ENCODE measurements around the gene COMMD9. TPM values are rescaled to one million over a fixed set of nuclear protein-coding genes. Genes with fewer than 3 reads are reported as not detected.

COMMD9 gene
- total RNA-seq, 1 experiment from 2014 or later = 154 TPM

DNA sequence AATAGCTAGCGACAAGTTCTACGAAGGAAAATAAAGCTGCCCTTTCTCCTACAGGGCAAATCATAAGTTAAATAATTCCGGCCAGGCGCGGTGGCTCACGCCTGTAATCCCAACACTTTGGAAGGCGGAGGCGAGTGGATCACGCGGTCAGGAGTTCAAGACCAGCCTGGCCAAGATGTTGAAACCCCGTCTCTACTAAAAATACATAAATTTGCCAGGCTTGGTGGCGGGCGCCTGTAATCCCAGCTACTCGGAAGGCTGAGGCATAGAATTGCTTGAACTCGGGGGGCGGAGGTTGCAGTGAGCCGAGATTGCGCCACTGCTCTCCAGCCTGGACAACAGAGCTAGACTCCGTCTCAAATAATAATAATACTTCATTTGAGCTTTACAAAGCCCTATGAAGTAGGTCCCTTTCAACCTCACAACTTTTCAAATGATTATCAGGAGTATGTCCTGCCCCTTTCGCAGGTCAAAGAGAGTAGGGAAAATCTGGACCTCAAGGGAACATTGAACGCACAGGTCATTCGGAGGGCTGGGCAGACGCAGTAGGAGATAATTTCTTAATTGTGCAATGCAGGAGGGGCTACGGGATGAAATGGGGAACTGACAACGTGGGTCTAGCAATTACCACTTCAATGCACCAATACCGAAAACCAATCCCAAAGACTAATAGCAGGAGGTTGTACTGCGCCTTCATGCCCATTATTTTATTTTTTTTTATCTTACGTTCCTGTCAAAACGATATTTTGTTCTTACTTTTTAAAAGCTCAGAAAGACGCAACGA is 590 bp downstream of the COMMD9 start:
- no peak for TF ChIP-seq EZH2 (IDR thresholded peaks at IDR 0.05; ENCODE audit: borderline replicate concordance, low read depth, low read length, poor library complexity, severe bottlenecking)
- TF ChIP-seq, protein P1, sequence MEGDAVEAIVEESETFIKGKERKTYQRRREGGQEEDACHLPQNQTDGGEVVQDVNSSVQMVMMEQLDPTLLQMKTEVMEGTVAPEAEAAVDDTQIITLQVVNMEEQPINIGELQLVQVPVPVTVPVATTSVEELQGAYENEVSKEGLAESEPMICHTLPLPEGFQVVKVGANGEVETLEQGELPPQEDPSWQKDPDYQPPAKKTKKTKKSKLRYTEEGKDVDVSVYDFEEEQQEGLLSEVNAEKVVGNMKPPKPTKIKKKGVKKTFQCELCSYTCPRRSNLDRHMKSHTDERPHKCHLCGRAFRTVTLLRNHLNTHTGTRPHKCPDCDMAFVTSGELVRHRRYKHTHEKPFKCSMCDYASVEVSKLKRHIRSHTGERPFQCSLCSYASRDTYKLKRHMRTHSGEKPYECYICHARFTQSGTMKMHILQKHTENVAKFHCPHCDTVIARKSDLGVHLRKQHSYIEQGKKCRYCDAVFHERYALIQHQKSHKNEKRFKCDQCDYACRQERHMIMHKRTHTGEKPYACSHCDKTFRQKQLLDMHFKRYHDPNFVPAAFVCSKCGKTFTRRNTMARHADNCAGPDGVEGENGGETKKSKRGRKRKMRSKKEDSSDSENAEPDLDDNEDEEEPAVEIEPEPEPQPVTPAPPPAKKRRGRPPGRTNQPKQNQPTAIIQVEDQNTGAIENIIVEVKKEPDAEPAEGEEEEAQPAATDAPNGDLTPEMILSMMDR (conservative IDR thresholded peaks at IDR 0.05; ENCODE audit: low read depth, low read length) = no peak
- DNase-seq (ENCODE audit: low spot score) = no peak
- Histone ChIP-seq H3K27me3 (replicated peaks; ENCODE audit: insufficient read depth, low read depth, low read length, poor library complexity) (no peaks in the 10 kb centered on the region), H3K4me1 (ENCODE audit: insufficient read depth, low read length, poor library complexity, severe bottlenecking) (peaks cover 17% of the 10 kb centered on the region), H3K36me3 (ENCODE audit: insufficient read depth, low read length, poor library complexity, severe bottlenecking) (no peaks in the 10 kb centered on the region), H3K27ac (ENCODE audit: low read depth, low read length, poor library complexity, severe bottlenecking) (peak overlapping the region; percentile 39), H3K4me3 (ENCODE audit: low read depth, low read length, poor library complexity, severe bottlenecking) (peak overlapping the region; percentile 61), H3K9me3 (ENCODE audit: low read depth, low read length, poor library complexity, severe bottlenecking) (no peaks in the 10 kb centered on the region)
- ChIA-PET POLR2A (ENCODE audit: low non-redundant PET) (interaction anchor here (0.6 kb wide), 1 partner anchor 9 kb away, joined by 6 read pairs; no protein-coding TSS in a partner anchor), CTCF (interaction anchor here (0.6 to 0.7 kb wide), 3 partner anchors 12 to 1718 kb away, joined by 3 to 6 read pairs (median 3); no protein-coding TSS in a partner anchor)
- TSS peak; percentile 75 for BruUV-seq (replicated peaks)
- intact Hi-C loops (cut with micrococcal nuclease; ENCODE audit: unreplicated experiment) = no loop called here

DNA sequence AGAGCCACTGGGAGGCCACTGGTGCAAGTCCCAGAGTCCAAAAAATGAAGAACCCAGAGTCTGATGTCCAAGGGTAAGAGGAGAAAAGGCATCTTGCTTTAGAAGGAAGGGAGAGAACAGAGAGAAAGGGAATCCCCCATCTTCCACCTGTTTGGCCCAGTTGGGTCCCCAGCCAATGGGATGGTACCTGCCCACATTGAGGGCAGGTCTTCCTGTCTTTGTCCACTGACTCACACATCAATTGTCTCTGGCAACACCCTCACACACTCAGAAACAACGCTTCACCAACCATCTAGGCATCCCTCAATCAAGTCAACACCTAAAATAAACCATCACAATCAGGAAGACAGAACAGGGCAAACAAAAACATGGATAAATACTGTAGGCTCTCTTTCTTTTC is 6.3 kb downstream of the COMMD9 start:
- no peaks in the 10 kb centered on the region for H3K4me1 ChIP-seq (ENCODE audit: insufficient read depth, low read length, poor library complexity, severe bottlenecking)
- ChIA-PET CTCF (no interaction called here), POLR2A (ENCODE audit: low non-redundant PET) (no interaction called here)
- BruUV-seq (replicated peaks) = no TSS peak
- no peak overlapping the region for H3K27ac ChIP-seq (ENCODE audit: low read depth, low read length, poor library complexity, severe bottlenecking)
- no peak overlapping the region for H3K4me3 ChIP-seq (ENCODE audit: low read depth, low read length, poor library complexity, severe bottlenecking)
- intact Hi-C loops (cut with micrococcal nuclease; ENCODE audit: unreplicated experiment) = no loop called here
- no peaks in the 10 kb centered on the region for H3K9me3 ChIP-seq (ENCODE audit: low read depth, low read length, poor library complexity, severe bottlenecking)
- DNase-seq (ENCODE audit: low spot score) = no peak
- H3K27me3 ChIP-seq (replicated peaks; ENCODE audit: insufficient read depth, low read depth, low read length, poor library complexity) = no peaks in the 10 kb centered on the region
- TF ChIP-seq, protein P1 (conservative IDR thresholded peaks at IDR 0.05; ENCODE audit: low read depth, low read length) = no peak
- no peak for TF ChIP-seq EZH2 (IDR thresholded peaks at IDR 0.05; ENCODE audit: borderline replicate concordance, low read depth, low read length, poor library complexity, severe bottlenecking)
- H3K36me3 ChIP-seq (ENCODE audit: insufficient read depth, low read length, poor library complexity, severe bottlenecking) = no peaks in the 10 kb centered on the region

DNA sequence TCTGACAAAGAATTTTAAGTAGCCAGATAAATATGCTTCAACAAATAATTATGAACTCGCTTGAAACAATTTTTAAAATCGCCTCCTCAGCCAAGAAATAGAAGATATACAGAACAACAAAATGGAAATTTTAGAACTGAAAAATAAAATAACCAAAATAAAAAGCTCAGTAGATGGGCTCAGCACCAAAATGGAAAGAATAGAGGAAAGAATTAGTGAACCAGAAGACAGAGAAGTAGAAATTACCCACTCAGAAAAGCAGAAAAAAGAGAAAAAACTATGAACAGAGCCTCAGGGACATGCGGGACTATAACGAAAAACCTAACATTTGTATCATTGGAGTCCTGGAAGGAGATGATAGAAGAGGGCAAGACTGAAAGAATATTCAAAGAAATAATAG is 7.4 kb downstream of the COMMD9 start:
- H3K36me3 ChIP-seq (ENCODE audit: insufficient read depth, low read length, poor library complexity, severe bottlenecking) = no peaks in the 10 kb centered on the region
- BruUV-seq (replicated peaks) = no TSS peak
- H3K4me3 ChIP-seq (ENCODE audit: low read depth, low read length, poor library complexity, severe bottlenecking) = no peak overlapping the region
- intact Hi-C loops (cut with micrococcal nuclease; ENCODE audit: unreplicated experiment) = no loop called here
- H3K27me3 ChIP-seq (replicated peaks; ENCODE audit: insufficient read depth, low read depth, low read length, poor library complexity) = no peaks in the 10 kb centered on the region
- H3K9me3 ChIP-seq (ENCODE audit: low read depth, low read length, poor library complexity, severe bottlenecking) = no peaks in the 10 kb centered on the region
- TF ChIP-seq EZH2 (IDR thresholded peaks at IDR 0.05; ENCODE audit: borderline replicate concordance, low read depth, low read length, poor library complexity, severe bottlenecking) = no peak
- TF ChIP-seq, protein P1 (conservative IDR thresholded peaks at IDR 0.05; ENCODE audit: low read depth, low read length) = no peak
- no peak overlapping the region for H3K27ac ChIP-seq (ENCODE audit: low read depth, low read length, poor library complexity, severe bottlenecking)
- no peaks in the 10 kb centered on the region for H3K4me1 ChIP-seq (ENCODE audit: insufficient read depth, low read length, poor library complexity, severe bottlenecking)
- CTCF ChIA-PET = no interaction called here
- POLR2A ChIA-PET (ENCODE audit: low non-redundant PET) = no interaction called here
- no peak for DNase-seq (ENCODE audit: low spot score)

Measured in A673 (cell line).